NCI-H774 (cell line): ENCODE results near the gene NOS1AP.
"Not testable (repeated sequence)": the region's sequence is repeated elsewhere in the genome, so short reads cannot be mapped to it uniquely, and the experiment has no call there.

Source experiments
- DNase-seq: peaks from one replicate; lab custom pipeline; 2025; lab: John Stamatoyannopoulos, UW

NOS1AP gene

GRCh38 chr1:162416215-162416614 is 346.7 kb downstream of the NOS1AP start:
- DNase-seq: no peak

GRCh38 chr1:162416909-162417308 is 347.4 kb downstream of the NOS1AP start:
- no peak for DNase-seq

- DNase-seq: no peak
Observed at GRCh38 chr1:162417650-162418049, 348.2 kb downstream of the NOS1AP start.

GRCh38 chr1:162418584-162418983 is 349.1 kb downstream of the NOS1AP start:
- not testable (repeated sequence) for DNase-seq

GRCh38 chr1:162419450-162419931 is 350.0 kb downstream of the NOS1AP start:
- DNase-seq: not testable (repeated sequence)
